HG02943 (cell line): ENCODE results near the gene ABCA5.
A peak's percentile ranks its signal among the peaks of the same experiment; 100 is the strongest.

Experiments used
- ATAC-seq: cut with Tn5 transposase; IDR thresholded peaks from one replicate; pipeline ENCODE4 v1.9.1; 2021; ENCODE audit warnings: mild to moderate bottlenecking, low read depth, moderate library complexity; ENCODE audit not compliant: unreplicated experiment

ABCA5 gene

DNA sequence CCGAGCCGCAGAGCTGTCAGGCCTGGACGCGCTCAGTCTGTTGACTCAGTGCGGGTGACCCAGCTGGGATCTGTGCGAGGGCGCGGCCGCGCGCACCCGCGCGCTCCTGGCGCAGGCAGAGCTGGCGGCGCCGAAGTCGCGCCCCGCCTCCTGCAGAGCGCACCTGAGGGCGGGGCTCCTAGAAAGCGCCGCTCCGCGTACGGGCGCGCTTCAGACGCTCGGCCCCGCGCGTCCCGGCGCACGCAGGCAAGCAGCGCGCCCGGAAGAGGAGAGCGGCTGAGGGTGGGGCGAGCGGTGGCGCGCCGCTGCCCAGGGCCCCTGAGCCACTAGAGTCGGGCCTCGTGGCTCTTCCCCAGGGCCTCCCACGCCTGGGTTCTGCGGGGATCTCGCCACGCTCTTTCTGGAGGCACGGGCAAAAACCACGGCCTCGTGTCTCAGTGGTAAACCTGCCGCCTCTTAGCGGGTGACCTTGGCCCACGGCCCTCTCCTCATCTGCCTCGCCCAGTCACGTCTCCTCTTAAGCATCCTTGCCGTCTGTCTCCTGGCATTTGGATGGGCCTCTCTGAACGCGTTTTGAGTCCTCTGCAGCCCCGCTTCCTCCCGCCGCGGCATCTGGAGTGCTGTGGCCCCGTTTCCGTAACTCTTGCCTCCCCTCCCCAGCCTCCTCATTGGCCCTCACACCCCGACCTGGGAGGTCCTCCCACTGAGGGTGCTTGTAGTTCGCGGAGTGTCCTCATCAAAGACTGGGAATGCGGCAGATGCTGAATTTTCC is at the start of gene ABCA5:
TSS of gene ABCA5 (minus strand) at position 74 of the 772 bp plus-strand sequence. CDS start 12,718 bp downstream, outside the sequence.
- peak; percentile 93 for ATAC-seq

- ATAC-seq: no peak
These were observed 48.3 kb upstream of the ABCA5 start for GRCh38 chr17:69375229-69375628.

- no peak for ATAC-seq
These were observed 46.1 kb upstream of the ABCA5 start for GRCh38 chr17:69373069-69373468.

- ATAC-seq: no peak
These were observed 40.4 kb upstream of the ABCA5 start for GRCh38 chr17:69367298-69367697.

DNA sequence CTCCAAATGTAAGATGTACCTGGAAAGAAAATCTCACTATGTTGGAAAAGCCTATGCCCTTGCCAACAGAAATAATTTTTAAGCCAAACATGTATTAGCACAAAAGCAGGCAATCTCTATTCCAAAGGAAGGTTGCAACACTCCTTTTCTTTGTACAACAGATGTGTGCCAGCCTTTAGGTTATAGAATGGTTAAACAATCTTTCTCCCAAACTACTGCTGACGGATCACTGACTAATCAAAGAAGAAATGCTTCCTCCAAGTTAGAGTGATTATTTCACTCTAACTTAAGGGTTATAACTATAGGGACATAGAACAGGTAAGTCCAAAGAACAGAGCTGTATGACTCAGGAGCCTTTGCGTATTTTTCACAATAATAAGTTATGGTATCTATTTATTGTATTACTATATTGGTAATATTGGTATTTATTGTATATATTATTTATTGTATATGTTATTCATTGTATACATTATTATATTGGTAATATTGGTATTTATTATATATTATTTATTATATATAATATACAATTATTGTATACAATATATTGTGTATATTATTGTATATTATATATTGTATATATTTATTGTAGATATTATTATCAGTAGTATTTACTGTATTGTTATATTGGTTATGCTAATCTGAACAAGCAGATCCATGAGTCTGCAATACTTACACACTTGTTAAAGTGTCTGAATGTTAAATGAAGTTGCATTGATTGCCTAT is 36.7 kb upstream of the ABCA5 start:
- no peak for ATAC-seq

DNA sequence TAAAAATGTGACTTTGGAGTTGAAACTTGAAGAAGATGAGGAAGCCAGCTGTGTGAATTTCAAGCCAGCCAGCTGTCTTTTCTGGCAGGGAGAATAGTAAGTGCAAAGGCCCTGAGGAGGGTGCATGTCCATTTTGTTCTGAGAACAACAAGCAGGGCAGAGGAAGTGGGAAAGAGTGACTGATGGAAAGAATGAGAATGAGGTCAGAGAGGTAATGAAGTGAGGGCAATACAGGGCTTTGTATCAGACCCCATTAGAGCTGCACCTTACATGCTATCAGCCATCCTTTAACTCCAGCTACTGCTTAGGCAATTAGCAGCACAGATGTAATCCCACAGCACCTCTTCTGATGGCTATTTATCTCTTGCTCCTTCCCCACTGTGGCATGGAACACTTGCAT is 34.2 kb upstream of the ABCA5 start:
- ATAC-seq: no peak

DNA sequence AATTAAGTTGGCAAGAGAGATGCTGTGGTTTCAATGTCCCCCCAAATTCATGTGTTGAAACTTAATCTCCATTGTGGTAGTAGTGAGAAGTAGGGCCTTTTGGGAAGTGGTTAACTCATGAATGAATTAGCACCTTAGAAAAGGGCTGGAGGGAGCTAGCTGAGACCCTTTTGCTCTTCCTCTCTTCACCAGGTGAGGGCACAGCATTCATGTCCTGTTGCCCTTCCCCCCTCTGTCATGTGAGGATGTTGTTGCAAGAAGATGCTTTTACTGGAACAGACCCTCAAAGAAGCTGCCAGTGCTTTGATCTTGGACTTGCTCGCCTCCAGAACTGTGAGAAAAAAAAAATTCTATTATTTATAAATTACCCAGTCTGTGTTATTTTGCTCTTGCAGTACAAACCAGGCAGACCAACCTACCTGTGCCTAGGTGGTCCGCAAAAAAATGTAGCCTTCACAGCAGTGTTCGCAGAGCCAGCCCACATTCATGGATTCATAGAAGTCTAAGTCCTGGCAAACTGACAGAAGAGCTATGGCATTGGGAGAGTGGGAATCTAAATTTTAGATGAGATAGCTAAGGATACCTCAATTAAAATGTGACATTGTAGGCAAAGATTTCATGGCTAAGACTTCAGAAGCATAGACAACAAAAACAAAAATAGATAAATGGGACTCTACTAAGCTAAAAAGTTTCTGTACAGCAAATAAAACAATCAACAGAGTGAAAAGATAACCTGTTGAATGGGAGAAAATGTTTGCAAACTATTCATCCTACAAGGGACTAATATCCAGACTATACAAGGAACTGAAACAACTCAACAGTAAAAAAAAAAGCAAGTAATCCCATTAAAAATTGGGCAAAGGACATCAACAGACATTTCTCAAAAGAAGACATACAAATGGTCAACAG is 32.0 kb upstream of the ABCA5 start:
- ATAC-seq: no peak

- no peak for ATAC-seq
These were observed 30.8 kb upstream of the ABCA5 start for GRCh38 chr17:69357701-69358100.

GRCh38 chr17:69356625-69357024 is 29.7 kb upstream of the ABCA5 start:
- ATAC-seq: no peak

DNA sequence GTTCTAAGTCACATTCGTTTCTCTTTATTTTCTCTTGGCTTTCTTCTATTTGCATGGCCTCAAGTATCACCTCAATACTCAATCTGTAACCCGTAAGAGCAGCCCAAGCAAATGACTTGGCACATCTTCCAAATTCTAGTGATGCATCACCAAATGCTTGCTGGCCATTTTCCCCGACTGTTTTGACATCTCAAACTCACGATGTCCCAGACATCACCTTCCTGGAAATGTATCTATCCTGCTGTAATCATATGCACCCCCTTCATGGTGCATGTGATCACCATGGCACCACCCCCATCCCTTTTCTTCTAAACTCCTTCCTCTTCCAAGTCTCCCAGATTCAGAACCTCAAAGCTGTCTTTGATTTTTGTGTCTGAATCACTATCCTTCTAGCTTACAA is 24.0 kb upstream of the ABCA5 start:
- ATAC-seq: no peak

- ATAC-seq: no peak
These were observed 21.5 kb upstream of the ABCA5 start for GRCh38 chr17:69348429-69348828.

DNA sequence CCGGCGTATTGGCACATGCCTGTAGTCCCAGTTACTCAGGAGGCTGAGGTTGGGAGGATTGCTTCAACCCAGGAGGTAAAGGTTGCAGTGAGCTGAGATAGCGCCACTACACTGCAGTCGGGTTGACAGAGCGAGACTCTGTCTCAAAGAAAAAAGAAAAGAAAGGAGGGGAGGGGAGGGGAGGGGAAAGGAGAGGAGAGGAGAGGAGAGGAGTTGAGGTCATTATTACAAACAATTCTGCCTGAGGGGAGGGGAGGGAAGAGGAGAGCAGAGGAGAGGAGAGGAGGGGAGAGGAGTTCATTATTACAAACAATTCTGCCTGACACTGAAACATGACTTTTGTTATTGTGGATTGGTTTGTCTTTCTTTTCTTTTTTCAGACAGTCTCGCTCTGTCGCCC is 19.8 kb upstream of the ABCA5 start:
- no peak for ATAC-seq

DNA sequence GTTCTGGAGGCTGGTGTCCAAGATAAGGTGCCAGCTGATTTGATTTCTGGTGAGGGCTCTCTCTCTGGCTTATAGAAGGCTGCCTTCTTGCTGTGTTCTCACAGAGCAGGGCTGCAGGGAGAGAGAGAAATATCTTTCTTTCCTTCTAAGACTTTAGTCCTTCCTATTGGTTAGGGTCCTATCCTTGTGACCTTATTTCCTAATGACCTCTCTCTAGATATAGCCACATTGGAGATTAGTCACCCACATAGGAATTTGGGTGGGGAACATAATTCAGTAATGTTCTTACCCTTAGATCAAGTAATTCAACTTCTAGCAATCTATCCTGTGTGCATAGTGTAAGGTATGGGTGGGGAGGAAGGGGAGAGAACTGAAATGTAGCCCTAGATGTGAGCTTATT is 18.0 kb upstream of the ABCA5 start:
- ATAC-seq: no peak

DNA sequence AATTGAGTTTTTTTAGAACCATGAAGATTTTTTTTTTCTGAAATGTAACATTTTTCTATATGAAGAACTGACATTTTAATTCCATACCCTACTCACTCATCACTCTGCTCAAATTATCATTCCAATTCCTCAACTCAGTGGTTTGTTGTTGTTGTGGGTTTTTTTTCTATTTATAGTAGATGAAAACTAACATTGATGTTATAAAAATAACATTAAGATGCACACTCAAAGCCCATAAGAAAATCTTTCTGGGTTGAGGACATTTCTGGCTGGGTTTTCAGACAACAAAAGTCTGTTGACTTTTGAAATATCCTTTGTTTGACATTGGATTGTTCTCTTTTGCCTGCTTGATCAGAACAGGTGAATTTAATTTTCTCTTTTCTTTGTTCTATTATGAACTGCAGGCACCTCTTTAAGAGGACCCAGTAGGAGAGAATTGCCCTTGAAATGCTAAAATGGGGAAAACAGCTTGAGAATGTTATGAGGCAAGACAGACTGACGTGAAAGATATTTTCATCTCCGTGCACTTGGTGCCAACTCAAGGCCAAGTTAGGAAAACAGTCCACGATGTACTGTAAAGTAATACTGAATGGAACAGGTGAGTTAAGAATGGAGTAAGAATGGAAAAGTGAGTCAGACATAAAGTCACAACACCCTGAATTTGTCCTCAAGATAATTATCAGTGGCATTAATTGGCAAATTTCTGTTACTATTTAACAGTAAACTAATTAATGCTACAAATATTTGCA is 16.1 kb upstream of the ABCA5 start:
- no peak for ATAC-seq

GRCh38 chr17:69339937-69340336 is 13.0 kb upstream of the ABCA5 start:
- no peak for ATAC-seq

- no peak for ATAC-seq
These were observed 10.1 kb upstream of the ABCA5 start for GRCh38 chr17:69336996-69337395.

DNA sequence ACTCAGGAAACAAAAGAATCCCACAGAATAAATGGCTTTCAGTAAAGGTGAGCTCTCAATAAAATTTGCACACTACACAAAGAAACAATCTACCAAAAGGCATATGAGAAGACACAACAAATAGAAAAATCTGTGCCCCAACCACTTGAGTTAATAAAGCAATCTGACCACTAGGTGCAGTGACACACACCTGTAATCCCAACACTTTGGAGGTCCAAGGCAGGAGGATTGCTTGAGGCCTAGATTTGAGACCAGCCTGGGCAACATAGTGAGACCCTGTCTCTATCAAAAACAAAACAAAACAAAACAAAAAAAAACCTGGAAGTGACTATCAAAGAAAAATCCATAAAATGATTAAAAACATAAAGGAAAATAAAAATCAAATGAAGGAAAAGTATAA is 9.6 kb upstream of the ABCA5 start:
- ATAC-seq: no peak

DNA sequence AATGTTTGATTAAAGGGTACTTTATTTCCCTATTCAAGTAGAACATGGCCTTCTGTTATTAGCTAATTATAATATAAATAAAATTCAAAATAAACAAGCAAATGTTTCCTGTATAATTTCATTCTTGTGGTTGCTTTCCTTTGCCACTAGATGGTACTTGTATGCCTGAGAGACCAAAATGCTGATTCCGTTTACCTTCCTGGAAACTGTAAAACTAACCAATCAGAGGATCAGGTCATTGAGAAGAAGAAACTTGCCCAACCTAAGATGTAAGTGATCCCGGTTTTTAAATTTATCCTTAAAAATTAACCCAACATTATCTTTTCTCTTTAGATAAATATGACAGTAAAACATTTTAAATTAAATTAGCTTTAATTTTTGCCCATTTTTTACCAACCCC is 8.1 kb upstream of the ABCA5 start:
- no peak for ATAC-seq

DNA sequence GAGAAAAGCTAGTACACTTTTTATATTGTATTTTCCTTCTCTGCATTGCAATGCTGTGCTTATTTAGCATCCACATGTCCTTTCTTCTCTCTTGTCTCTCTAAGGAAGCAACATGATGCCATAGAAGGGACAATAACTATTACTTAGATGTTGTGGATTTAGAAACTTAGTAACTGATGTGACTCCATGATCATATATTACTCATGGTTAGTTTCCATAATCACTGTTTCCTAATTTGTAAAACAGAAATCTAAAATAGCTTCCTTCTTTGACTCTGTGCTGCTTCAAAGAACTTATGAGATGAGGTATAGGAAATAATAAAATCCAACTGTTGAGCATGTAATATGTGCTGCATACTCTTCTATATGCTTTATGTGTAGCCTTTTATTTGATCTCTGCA is 6.6 kb upstream of the ABCA5 start:
- no peak for ATAC-seq

- ATAC-seq: no peak
These were observed 4.8 kb upstream of the ABCA5 start for GRCh38 chr17:69331756-69332155.
